Measurements from ENCODE around the gene RBM10.
A peak's percentile ranks its signal among the peaks of the same experiment; 100 is the strongest.

Gene RBM10

DNA sequence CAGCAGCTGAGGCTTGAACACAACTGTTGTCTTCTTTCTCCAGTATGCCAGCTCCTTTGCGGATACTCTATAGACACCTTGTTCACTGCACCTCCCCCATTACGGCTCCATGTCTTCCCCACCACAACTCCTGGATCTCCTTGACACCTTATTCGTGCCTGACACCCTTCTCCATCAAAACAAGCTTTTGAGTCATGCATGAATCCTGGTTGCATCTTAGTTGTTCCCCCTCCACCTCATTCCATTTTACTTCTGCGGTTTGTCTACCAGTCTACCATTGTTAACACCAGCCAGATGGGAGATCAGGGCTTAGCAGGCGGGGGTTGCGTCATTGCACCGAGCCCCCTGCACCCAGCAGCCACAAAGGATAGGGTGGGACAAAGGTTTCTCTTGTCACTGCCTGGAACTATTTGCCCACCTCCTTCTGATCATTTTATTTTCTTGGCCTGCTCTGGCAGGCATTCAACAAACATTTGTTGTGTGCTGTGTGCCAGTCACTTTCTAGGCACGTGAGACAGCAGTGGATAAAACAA is 71.4 kb downstream of the RBM10 start:
- TF ChIP-seq, protein P1, sequence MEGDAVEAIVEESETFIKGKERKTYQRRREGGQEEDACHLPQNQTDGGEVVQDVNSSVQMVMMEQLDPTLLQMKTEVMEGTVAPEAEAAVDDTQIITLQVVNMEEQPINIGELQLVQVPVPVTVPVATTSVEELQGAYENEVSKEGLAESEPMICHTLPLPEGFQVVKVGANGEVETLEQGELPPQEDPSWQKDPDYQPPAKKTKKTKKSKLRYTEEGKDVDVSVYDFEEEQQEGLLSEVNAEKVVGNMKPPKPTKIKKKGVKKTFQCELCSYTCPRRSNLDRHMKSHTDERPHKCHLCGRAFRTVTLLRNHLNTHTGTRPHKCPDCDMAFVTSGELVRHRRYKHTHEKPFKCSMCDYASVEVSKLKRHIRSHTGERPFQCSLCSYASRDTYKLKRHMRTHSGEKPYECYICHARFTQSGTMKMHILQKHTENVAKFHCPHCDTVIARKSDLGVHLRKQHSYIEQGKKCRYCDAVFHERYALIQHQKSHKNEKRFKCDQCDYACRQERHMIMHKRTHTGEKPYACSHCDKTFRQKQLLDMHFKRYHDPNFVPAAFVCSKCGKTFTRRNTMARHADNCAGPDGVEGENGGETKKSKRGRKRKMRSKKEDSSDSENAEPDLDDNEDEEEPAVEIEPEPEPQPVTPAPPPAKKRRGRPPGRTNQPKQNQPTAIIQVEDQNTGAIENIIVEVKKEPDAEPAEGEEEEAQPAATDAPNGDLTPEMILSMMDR (IDR thresholded peaks at IDR 0.05; ENCODE audit: low read depth, low read length, poor library complexity, severe bottlenecking) = no peak
- TF ChIP-seq EZH2phosphoT487 (IDR thresholded peaks at IDR 0.05; ENCODE audit: borderline replicate concordance, low read length) = no peak
- H3K36me3 ChIP-seq (ENCODE audit: control insufficient read depth, low read length) = peaks cover 69% of the 10 kb centered on the region
- peak overlapping the region; percentile 81 for H3K4me2 ChIP-seq (ENCODE audit: low read length)
- H3K79me2 ChIP-seq (ENCODE audit: control insufficient read depth, low read length) = peaks cover 29% of the 10 kb centered on the region
- H3K9me2 ChIP-seq (replicated peaks; ENCODE audit: control insufficient read depth, low read length) = no peaks in the 10 kb centered on the region
- H3K4me3 ChIP-seq (ENCODE audit: low read length) = peak overlapping the region; percentile 66; the same call in 1 of the 2 replicates
- peaks cover 29% of the 10 kb centered on the region for H3K4me1 ChIP-seq (ENCODE audit: control insufficient read depth, low read length)
- peak overlapping the region; percentile 73 for H3K27ac ChIP-seq (ENCODE audit: low read depth, low read length)
- no peaks in the 10 kb centered on the region for H3K9me3 ChIP-seq (ENCODE audit: control insufficient read depth, insufficient read depth, low read length)
- H3F3A ChIP-seq (ENCODE audit: control insufficient read depth, insufficient read depth) = peaks cover 8% of the 10 kb centered on the region
- peaks cover 14% of the 10 kb centered on the region for H4K20me1 ChIP-seq (ENCODE audit: control insufficient read depth, insufficient read depth, low read depth, low read length)
- H3K27me3 ChIP-seq (ENCODE audit: control insufficient read depth, low read length) = no peaks in the 10 kb centered on the region

DNA sequence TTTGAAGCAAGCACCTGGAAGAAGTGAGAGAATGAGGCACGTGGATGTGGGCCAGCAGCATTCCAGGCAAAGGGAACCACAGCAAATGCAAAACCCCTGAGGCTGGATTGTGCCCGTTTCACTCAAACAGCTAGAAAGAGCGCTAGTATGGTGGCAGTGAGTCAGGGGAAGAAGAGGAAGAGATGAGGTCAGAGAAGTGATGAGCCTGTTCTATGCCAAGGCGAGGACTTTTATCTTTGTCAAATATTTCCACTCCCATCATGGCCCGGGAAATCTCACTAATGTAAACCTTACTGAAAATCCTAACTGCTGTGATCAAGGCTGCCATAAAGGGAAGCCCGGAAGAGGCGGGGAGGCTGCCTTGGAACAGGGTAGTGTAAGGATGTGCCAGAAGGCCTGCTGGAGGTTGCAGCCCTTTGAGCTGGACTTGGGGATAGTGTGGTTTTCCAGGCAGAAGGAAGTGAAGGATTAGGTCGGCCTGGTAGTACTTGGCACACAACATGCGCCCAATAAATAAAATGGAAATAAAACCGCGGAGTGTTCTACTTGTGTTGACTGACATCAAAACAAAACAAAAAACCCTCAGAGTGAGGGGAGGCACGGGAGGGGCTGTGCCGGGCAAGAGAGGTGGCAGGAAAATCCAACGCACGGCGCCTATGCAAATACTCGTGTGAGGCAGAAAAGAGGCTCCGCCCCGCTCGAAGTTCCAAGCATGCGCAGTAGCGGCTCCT is 72.3 kb downstream of the RBM10 start:
- TF ChIP-seq, protein P1 (IDR thresholded peaks at IDR 0.05; ENCODE audit: low read depth, low read length, poor library complexity, severe bottlenecking) = no peak
- no peak for TF ChIP-seq EZH2phosphoT487 (IDR thresholded peaks at IDR 0.05; ENCODE audit: borderline replicate concordance, low read length)
- Histone ChIP-seq H3K79me2 (ENCODE audit: control insufficient read depth, low read length) (peaks cover 38% of the 10 kb centered on the region), H3K27me3 (ENCODE audit: control insufficient read depth, low read length) (no peaks in the 10 kb centered on the region), H3K9me2 (replicated peaks; ENCODE audit: control insufficient read depth, low read length) (no peaks in the 10 kb centered on the region), H3K4me1 (ENCODE audit: control insufficient read depth, low read length) (peaks cover 29% of the 10 kb centered on the region), H3K4me3 (ENCODE audit: low read length) (peak overlapping the region; percentile 66), H3K9me3 (ENCODE audit: control insufficient read depth, insufficient read depth, low read length) (no peaks in the 10 kb centered on the region), H3K4me2 (ENCODE audit: low read length) (peak overlapping the region; percentile 81), H4K20me1 (ENCODE audit: control insufficient read depth, insufficient read depth, low read depth, low read length) (peaks cover 14% of the 10 kb centered on the region), H3F3A (ENCODE audit: control insufficient read depth, insufficient read depth) (peaks cover 8% of the 10 kb centered on the region), H3K36me3 (ENCODE audit: control insufficient read depth, low read length) (peaks cover 68% of the 10 kb centered on the region), H3K27ac (ENCODE audit: low read depth, low read length) (peak overlapping the region; percentile 73)

DNA sequence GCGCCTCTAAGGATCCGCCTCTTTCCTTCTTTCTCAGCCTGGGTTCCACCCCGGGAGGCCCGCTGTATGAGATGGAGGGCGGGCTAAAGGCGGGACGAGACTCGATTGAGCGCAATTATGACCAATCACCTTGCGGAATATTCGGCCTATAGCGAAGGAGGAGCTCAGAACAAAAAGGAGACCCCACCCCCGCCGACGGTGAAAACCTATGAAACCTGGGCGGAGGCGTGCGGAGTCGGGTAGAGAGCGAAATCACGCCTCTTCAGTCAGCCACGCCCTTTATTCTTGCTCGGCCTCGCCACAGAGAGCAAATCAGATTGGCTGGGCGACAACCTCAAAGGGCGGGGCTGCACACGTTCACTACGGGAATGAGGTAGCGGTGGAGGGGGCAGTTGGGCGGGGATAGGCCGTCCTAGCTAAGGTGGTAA is 72.8 kb downstream of the RBM10 start:
- Histone ChIP-seq H3K36me3 (ENCODE audit: control insufficient read depth, low read length) (peaks cover 65% of the 10 kb centered on the region), H3K9me2 (replicated peaks; ENCODE audit: control insufficient read depth, low read length) (no peaks in the 10 kb centered on the region), H3K9me3 (ENCODE audit: control insufficient read depth, insufficient read depth, low read length) (no peaks in the 10 kb centered on the region), H3K4me2 (ENCODE audit: low read length) (peak overlapping the region; percentile 84), H3K4me1 (ENCODE audit: control insufficient read depth, low read length) (peaks cover 29% of the 10 kb centered on the region), H3K4me3 (ENCODE audit: low read length) (peak overlapping the region; percentile 91), H4K20me1 (ENCODE audit: control insufficient read depth, insufficient read depth, low read depth, low read length) (peaks cover 14% of the 10 kb centered on the region), H3K27ac (ENCODE audit: low read depth, low read length) (peak overlapping the region; percentile 79), H3K27me3 (ENCODE audit: control insufficient read depth, low read length) (no peaks in the 10 kb centered on the region), H3F3A (ENCODE audit: control insufficient read depth, insufficient read depth) (peaks cover 8% of the 10 kb centered on the region), H3K79me2 (ENCODE audit: control insufficient read depth, low read length) (peaks cover 41% of the 10 kb centered on the region)
- TF ChIP-seq, protein P1 (IDR thresholded peaks at IDR 0.05; ENCODE audit: low read depth, low read length, poor library complexity, severe bottlenecking) = no peak
- no peak for TF ChIP-seq EZH2phosphoT487 (IDR thresholded peaks at IDR 0.05; ENCODE audit: borderline replicate concordance, low read length)
